IMR-90 (cell line): ENCODE results near the gene KDF1. TPM values are rescaled to one million over a fixed set of nuclear protein-coding genes. Genes with fewer than 3 reads are reported as not detected.

Experiments
- ATAC-seq: fragments of 200-7000 bp; cut with Tn5 transposase; 2 replicates; pipeline ENCODE4 v1.9.1; 2020; ENCODE audit warnings: low read depth, mild to moderate bottlenecking, moderate library complexity
- BruUV-seq: library from RNA; stranded (reverse); fragments of 400-500 nt; replicated peaks from 2 replicates; lab custom pipeline; 2021; lab: Mats Ljungman, UMichigan
- CTCF ChIA-PET: fragments of 300-600 bp; formaldehyde crosslinking; extraction: SDS; loops from one replicate; lab custom pipeline; 2021; ENCODE audit warnings: antibody characterized with exemption; lab: Yijun Ruan, JAX
- POLR2A ChIA-PET: fragments of 300-600 bp; sonication (Branson Sonifier 250); formaldehyde crosslinking; loops from one replicate; lab custom pipeline; 2022; ENCODE audit warnings: antibody characterized with exemption; ENCODE audit not compliant: unreplicated experiment; lab: Charles Lee
- DNase-seq: peaks from one replicate; pipeline ENCODE4 v3.0.0; 2013
- H2AFZ ChIP-seq: replicated peaks from 2 replicates; pipeline ENCODE3; 2013; ENCODE audit warnings: low read length, mild to moderate bottlenecking; ENCODE audit not compliant: poor library complexity
- H2AK5ac ChIP-seq: 2 replicates; pipeline ENCODE4 v1.6.1; 2013; ENCODE audit warnings: low read depth, low read length, inconsistent platforms
- H2AK9ac ChIP-seq: replicated peaks from 2 replicates; pipeline ENCODE3; 2013; ENCODE audit warnings: mild to moderate bottlenecking, low read depth, low read length, moderate library complexity; ENCODE audit not compliant: poor library complexity
- H2BK120ac ChIP-seq: 2 replicates; pipeline ENCODE4 v1.6.1; 2013; ENCODE audit warnings: low read depth, low read length, inconsistent platforms
- H2BK15ac ChIP-seq: 3 replicates; pipeline ENCODE4 v1.6.1; 2013; ENCODE audit warnings: low read depth, low read length, inconsistent platforms
- H2BK20ac ChIP-seq: 2 replicates; pipeline ENCODE4 v1.6.1; 2013; ENCODE audit warnings: low read depth, mild to moderate bottlenecking, inconsistent platforms, low read length, moderate library complexity
- H2BK5ac ChIP-seq: 2 replicates; pipeline ENCODE4 v1.6.1; 2013; ENCODE audit warnings: mild to moderate bottlenecking, low read depth, low read length, inconsistent platforms; ENCODE audit not compliant: poor library complexity, severe bottlenecking
- H3K14ac ChIP-seq: replicated peaks from 2 replicates; pipeline ENCODE4 v1.6.1; 2013; ENCODE audit warnings: low read depth, low read length, inconsistent platforms
- H3K18ac ChIP-seq: 2 replicates; pipeline ENCODE4 v1.6.1; 2013; ENCODE audit warnings: low read depth, low read length, control low read depth
- H3K23ac ChIP-seq: 2 replicates; pipeline ENCODE4 v1.6.1; 2013; ENCODE audit warnings: low read depth, low read length, inconsistent platforms
- H3K27ac ChIP-seq: 2 replicates; pipeline ENCODE4 v1.5.1; 2013; ENCODE audit warnings: mild to moderate bottlenecking, control low read depth, low read length; ENCODE audit not compliant: insufficient read depth
- H3K27me3 ChIP-seq: 2 replicates; pipeline ENCODE4 v1.6.1; 2013; ENCODE audit warnings: low read length; ENCODE audit not compliant: control insufficient read depth, insufficient read depth
- H3K36me3 ChIP-seq: 2 replicates; pipeline ENCODE4 v1.6.1; 2013; ENCODE audit warnings: low read length, mixed read lengths; ENCODE audit not compliant: control insufficient read depth, insufficient read depth
- H3K4ac ChIP-seq: 2 replicates; pipeline ENCODE4 v1.6.1; 2013; ENCODE audit warnings: low read depth, low read length, inconsistent platforms
- H3K4me1 ChIP-seq: 2 replicates; pipeline ENCODE4 v1.6.1; 2013; ENCODE audit warnings: low read length, mixed read lengths; ENCODE audit not compliant: control insufficient read depth, insufficient read depth
- H3K4me2 ChIP-seq: 2 replicates; pipeline ENCODE4 v1.6.1; 2013; ENCODE audit warnings: low read depth, mild to moderate bottlenecking, control low read depth, low read length, moderate library complexity
- H3K4me3 ChIP-seq: 2 replicates; pipeline ENCODE4 v1.5.1; 2013; ENCODE audit warnings: low read depth, mild to moderate bottlenecking, control low read depth, low read length, moderate library complexity; ENCODE audit not compliant: insufficient read depth
- H3K56ac ChIP-seq: 2 replicates; pipeline ENCODE4 v1.6.1; 2013; ENCODE audit warnings: low read length, inconsistent platforms; ENCODE audit not compliant: insufficient read depth; ENCODE audit errors: extremely low read depth
- H3K79me1 ChIP-seq, 2 experiments: 2 replicates each; pipeline ENCODE4 v1.6.1; 2013; ENCODE audit warnings: low read length in 2 of 2, inconsistent platforms in 1 of 2, low read depth in 1 of 2
- H3K9ac ChIP-seq: 2 replicates; pipeline ENCODE4 v1.6.1; 2013; ENCODE audit warnings: low read depth, low read length, control low read depth
- H3K9me1 ChIP-seq: 2 replicates; pipeline ENCODE4 v1.6.1; 2013; ENCODE audit warnings: low read length, inconsistent platforms; ENCODE audit not compliant: insufficient read depth
- H3K9me3 ChIP-seq: 2 replicates; pipeline ENCODE4 v1.6.1; 2013; ENCODE audit warnings: low read length; ENCODE audit not compliant: control insufficient read depth, insufficient read depth
- H4K20me1 ChIP-seq: 2 replicates; pipeline ENCODE4 v1.6.1; 2013; ENCODE audit warnings: low read length, inconsistent platforms; ENCODE audit not compliant: insufficient read depth
- H4K5ac ChIP-seq: 2 replicates; pipeline ENCODE4 v1.6.1; 2013; ENCODE audit warnings: mild to moderate bottlenecking, low read depth, low read length, control low read depth
- H4K8ac ChIP-seq, 2 experiments: 2 replicates each; pipeline ENCODE4 v1.6.1; 2013; ENCODE audit warnings: low read depth in 2 of 2, low read length in 2 of 2, control low read depth in 1 of 2, inconsistent platforms in 1 of 2
- H4K91ac ChIP-seq: 2 replicates; pipeline ENCODE4 v1.6.1; 2013; ENCODE audit warnings: low read depth, low read length, inconsistent platforms; ENCODE audit not compliant: insufficient read depth
- CTCF ChIP-seq: conservative IDR thresholded peaks from 2 replicates; pipeline ENCODE4 v1.5.1; 2012; ENCODE audit warnings: mild to moderate bottlenecking, low read depth, low read length, improper control_type of control experiment
- RCOR1 ChIP-seq: IDR thresholded peaks from 2 replicates; pipeline ENCODE4 v1.6.1; 2012; ENCODE audit warnings: mild to moderate bottlenecking, low read length, improper control_type of control experiment; ENCODE audit not compliant: insufficient replicate concordance
- SMC3 ChIP-seq: fragments of 150-350 bp; IDR thresholded peaks from 2 replicates; pipeline ENCODE4 v1.6.1; 2016; ENCODE audit warnings: low read depth, mild to moderate bottlenecking, antibody characterized with exemption, low read length, moderate library complexity
- WGBS, 2 experiments: methylation state at CpG; one replicate each; pipeline versions ENCODE4 v1.1.5 to v1.1.7; 2013; ENCODE audit warnings: missing lambda C conversion rate in 2 of 2; ENCODE audit not compliant: insufficient read length in 1 of 2; ENCODE audit errors: extremely low coverage in 2 of 2; 5-methylcytosine and 5-hydroxymethylcytosine counted together
- dilution Hi-C: fragments of 300-500 bp; cut with HindIII; formaldehyde crosslinking; loops from one replicate; pipeline ENCODE4 v1.14.3; 2018; ENCODE audit warnings: low sequenced_read_pairs; ENCODE audit not compliant: unreplicated experiment
- in situ Hi-C: fragments of 300-500 bp; cut with MboI; formaldehyde crosslinking; loops from 3 replicates; pipeline ENCODE4 v1.14.3; 2019; ENCODE audit warnings: low sequenced_read_pairs, inconsistent platforms, mixed read lengths
- intact Hi-C: fragments of 100-400 bp; cut with micrococcal nuclease; formaldehyde crosslinking; loops from 2 replicates; pipeline ENCODE4 v1.10.0; 2022
- polyA plus RNA-seq, 3 experiments: library from polyadenylated mRNA; depleted of rRNA; stranded (reverse); fragments of >200 nt; gene quantifications; 2 replicates each; pipeline ENCODE4 v1.2.3, GENCODE V29; 2012; ENCODE audit warnings: low replicate concordance in 1 of 3
- total RNA-seq: library from RNA; depleted of rRNA; stranded (reverse); fragments of >200 nt; gene quantifications from 2 replicates; pipeline ENCODE4 v1.2.3, GENCODE V29; 2012

KDF1 gene
- total and polyA plus RNA-seq, 2 of the 4 experiments (the other 2 are of a cell fraction), result not detected

GRCh38 chr1:26900815-26901511, 59.3 kb downstream of the KDF1 start:
- peak overlapping the region; percentile 83 for H3K4me2 ChIP-seq
- no peak overlapping the region for H2AFZ ChIP-seq
- peak overlapping the region; percentile 64 for H4K91ac ChIP-seq
- H2BK20ac ChIP-seq, result no peak overlapping the region
- POLR2A ChIA-PET, result interaction anchor here (0.6 to 2.3 kb wide), 4 partner anchors 11 to 96 kb away, joined by 3 to 7 read pairs (median 3); partner anchors contain the start of gene GPN2
- WGBS, 2 experiments, result 100% methylated on average over 3 of the region's 18 CpGs; no CpG with 5 or more reads in 1 of the 2 experiments
- peak overlapping the region; percentile 56 to 98 for H4K8ac ChIP-seq
- in situ Hi-C loops, result no loop called here
- H3K27ac ChIP-seq, result no peak overlapping the region
- H2BK5ac ChIP-seq, result peak overlapping the region; percentile 80
- H3K56ac ChIP-seq, result peak overlapping the region; percentile 93; the same call in 1 of the 2 replicates
- H2AK5ac ChIP-seq, result no peak overlapping the region
- ATAC-seq (no peak), DNase-seq (no peak)
- H4K20me1 ChIP-seq, result no peaks in the 10 kb centered on the region
- no peak overlapping the region for H3K18ac ChIP-seq
- H3K4me3 ChIP-seq, result peak overlapping the region; percentile 86; the same call in 1 of the 2 replicates
- H3K9me3 ChIP-seq, result no peaks in the 10 kb centered on the region
- CTCF ChIA-PET, result interaction anchor here (0.7 kb wide), 1 partner anchor 10 kb away, joined by 3 read pairs; no protein-coding TSS in a partner anchor
- H3K4me1 ChIP-seq, result peaks cover 5% of the 10 kb centered on the region; the same call in 1 of the 2 replicates
- no peaks in the 10 kb centered on the region for H3K27me3 ChIP-seq
- H3K4ac ChIP-seq, result peak overlapping the region; percentile 90; the same call in 1 of the 2 replicates
- intact Hi-C loops, result no loop called here
- H3K23ac ChIP-seq, result peak overlapping the region; percentile 73; the same call in 1 of the 2 replicates
- H4K5ac ChIP-seq, result peak overlapping the region; percentile 90; the same call in 1 of the 2 replicates
- H2AK9ac ChIP-seq, result no peak overlapping the region
- no peak overlapping the region for H2BK15ac ChIP-seq
- peaks cover 23 to 37% of the 10 kb centered on the region in 2 experiments; a peak in 3 of 4 replicates for H3K79me1 ChIP-seq
- peak overlapping the region; percentile 97 for H3K14ac ChIP-seq
- H3K36me3 ChIP-seq, result peaks cover 5% of the 10 kb centered on the region; the same call in 1 of the 2 replicates
- no TSS peak for BruUV-seq
- peak overlapping the region; percentile 71; the same call in 1 of the 2 replicates for H3K9ac ChIP-seq
- H2BK120ac ChIP-seq, result no peak overlapping the region
- TF ChIP-seq CTCF (no peak), SMC3 (no peak), RCOR1 (no peak)
- no peaks in the 10 kb centered on the region for H3K9me1 ChIP-seq
- dilution Hi-C loops, result no loop called here
